Measurements from ENCODE around the gene RAB3C. TPM values are rescaled to one million over a fixed set of nuclear protein-coding genes. Genes with fewer than 3 reads are reported as not detected.
A peak's percentile ranks its signal among the peaks of the same experiment; 100 is the strongest.
"Not testable (repeated sequence)": the region's sequence is repeated elsewhere in the genome, so short reads cannot be mapped to it uniquely, and the experiment has no call there.

The RAB3C gene
- total RNA-seq, 6 experiments from 2014 or later: not detected

GRCh38 chr5:58565033-58565432 lies 17.8 kb upstream of the RAB3C start:
- Mint-ChIP-seq H3K36me3 (ENCODE audit: low read depth) (no peaks in the 10 kb centered on the region), H3K27me3 (ENCODE audit: insufficient read depth) (no peaks in the 10 kb centered on the region), H3K4me1 (ENCODE audit: low read depth) (no peaks in the 10 kb centered on the region), H3K27ac (no peak overlapping the region), H3K4me3 (no peak overlapping the region), H3K9me3 (peaks cover 14% of the 10 kb centered on the region)
- no peak for TF ChIP-seq CTCF (IDR thresholded peaks at IDR 0.05)
- DNase-seq: no peak

- Mint-ChIP-seq H3K27me3 (ENCODE audit: insufficient read depth) (no peaks in the 10 kb centered on the region), H3K4me3 (no peak overlapping the region), H3K4me1 (ENCODE audit: low read depth) (no peaks in the 10 kb centered on the region), H3K36me3 (ENCODE audit: low read depth) (no peaks in the 10 kb centered on the region), H3K9me3 (peaks cover 5% of the 10 kb centered on the region), H3K27ac (no peak overlapping the region)
- DNase-seq: no peak
- no peak for TF ChIP-seq CTCF (IDR thresholded peaks at IDR 0.05)
Measured at GRCh38 chr5:58571501-58571900, 11.4 kb upstream of the RAB3C start.

- not testable (repeated sequence) for H3K4me1 Mint-ChIP-seq (ENCODE audit: low read depth); DNase-seq; H3K27ac Mint-ChIP-seq; H3K9me3 Mint-ChIP-seq; H3K4me3 Mint-ChIP-seq; H3K36me3 Mint-ChIP-seq (ENCODE audit: low read depth); H3K27me3 Mint-ChIP-seq (ENCODE audit: insufficient read depth)
Measured at GRCh38 chr5:58572973-58573372, 9.9 kb upstream of the RAB3C start.

GRCh38 chr5:58579781-58580180 lies 3.1 kb upstream of the RAB3C start:
- TF ChIP-seq CTCF (IDR thresholded peaks at IDR 0.05): no peak
- H3K4me3 Mint-ChIP-seq: no peak overlapping the region
- no peak for DNase-seq

GRCh38 chr5:58582019-58582802 lies 664 bp upstream of the RAB3C start:
- Mint-ChIP-seq H3K4me3 (peak overlapping the region; percentile 84), H3K27me3 (ENCODE audit: insufficient read depth) (peaks cover 4% of the 10 kb centered on the region; the same call in 1 of the 2 replicates), H3K4me1 (ENCODE audit: low read depth) (peaks cover 12% of the 10 kb centered on the region), H3K36me3 (ENCODE audit: low read depth) (no peaks in the 10 kb centered on the region), H3K27ac (no peak overlapping the region), H3K9me3 (no peaks in the 10 kb centered on the region)
- no peak for TF ChIP-seq CTCF (IDR thresholded peaks at IDR 0.05)
- DNase-seq: no peak

More at GRCh38 chr5:58579781-58580180, 3.1 kb upstream of the RAB3C start:
- H3K27ac Mint-ChIP-seq: no peak overlapping the region
- H3K9me3 Mint-ChIP-seq: no peaks in the 10 kb centered on the region
- H3K27me3 Mint-ChIP-seq (ENCODE audit: insufficient read depth): peaks cover 4% of the 10 kb centered on the region; the same call in 1 of the 2 replicates
- peaks cover 12% of the 10 kb centered on the region for H3K4me1 Mint-ChIP-seq (ENCODE audit: low read depth)
- H3K36me3 Mint-ChIP-seq (ENCODE audit: low read depth): no peaks in the 10 kb centered on the region

- H3K36me3 Mint-ChIP-seq (ENCODE audit: low read depth): no peaks in the 10 kb centered on the region
- no peak for DNase-seq
- H3K4me1 Mint-ChIP-seq (ENCODE audit: low read depth): no peaks in the 10 kb centered on the region
- H3K4me3 Mint-ChIP-seq: no peak overlapping the region
- TF ChIP-seq CTCF (IDR thresholded peaks at IDR 0.05): no peak
- no peaks in the 10 kb centered on the region for H3K9me3 Mint-ChIP-seq
- no peaks in the 10 kb centered on the region for H3K27me3 Mint-ChIP-seq (ENCODE audit: insufficient read depth)
- no peak overlapping the region for H3K27ac Mint-ChIP-seq
Measured at GRCh38 chr5:58595952-58596351, 13.1 kb downstream of the RAB3C start.

Data from HFFc6 (cell line).